Lung (tissue), 12 donors: ENCODE measurements around the gene LTB4R2. TPM values are rescaled to one million over a fixed set of nuclear protein-coding genes. Genes with fewer than 3 reads are reported as not detected.

Experiments used
- ATAC-seq: fragments of 200-7000 bp; cut with Tn5 transposase; one replicate; pipeline ENCODE4 v1.9.1; 2020; ENCODE audit warnings: moderate number of reproducible peaks; ENCODE audit not compliant: insufficient read depth, low FRiP score
- DNase-seq, 3 donors: peaks; one replicate each; pipeline ENCODE4 v3.0.0-alpha.2; 2013 to 2017
- H3K27ac ChIP-seq, 2 donors: one replicate each; pipeline ENCODE4 v1.5.1; 2013; ENCODE audit warnings: mild to moderate bottlenecking in 2 of 2, moderate library complexity in 2 of 2, control low read depth in 1 of 2, inconsistent platforms in 1 of 2, low read depth in 1 of 2, low read length in 1 of 2
- H3K27me3 ChIP-seq, 3 donors: one replicate each; pipeline ENCODE4 v1.5.1; 2013; ENCODE audit warnings: low read length in 2 of 3; ENCODE audit not compliant: control insufficient read depth in 3 of 3, insufficient read depth in 3 of 3
- H3K36me3 ChIP-seq, 4 donors: one replicate each; pipeline ENCODE4 v1.5.1; 2013; ENCODE audit warnings: low read length in 4 of 4, mild to moderate bottlenecking in 1 of 4, moderate library complexity in 1 of 4; ENCODE audit not compliant: control insufficient read depth in 4 of 4, insufficient read depth in 4 of 4
- H3K4me1 ChIP-seq, 5 donors: one replicate each; pipeline ENCODE4 v1.5.1; 2013; ENCODE audit warnings: low read length in 5 of 5, mild to moderate bottlenecking in 2 of 5, moderate library complexity in 1 of 5; ENCODE audit not compliant: control insufficient read depth in 5 of 5, insufficient read depth in 5 of 5
- H3K4me3 ChIP-seq: one replicate; pipeline ENCODE4 v1.5.1; 2013; ENCODE audit warnings: mild to moderate bottlenecking, control low read depth, moderate library complexity
- H3K9ac ChIP-seq, 2 donors: one replicate each; pipeline ENCODE4 v1.5.1; 2013; ENCODE audit warnings: low read length in 2 of 2, control low read depth in 1 of 2; ENCODE audit not compliant: insufficient read depth in 1 of 2
- H3K9me3 ChIP-seq, 4 donors: one replicate each; pipeline ENCODE4 v1.5.1; 2013; ENCODE audit warnings: low read length in 3 of 4, mild to moderate bottlenecking in 1 of 4, moderate library complexity in 1 of 4; ENCODE audit not compliant: control insufficient read depth in 4 of 4, insufficient read depth in 3 of 4
- CTCF ChIP-seq: IDR thresholded peaks from 2 replicates; pipeline ENCODE4 v1.5.1; 2012; ENCODE audit warnings: mild to moderate bottlenecking; ENCODE audit errors: control extremely low read depth, extremely low read depth
- WGBS, 2 donors: extraction: QIAGEN DNeasy Blood & Tissue Kit; methylation state at CpG; one replicate each; pipeline ENCODE4 v1.1.7; 2013; 5-methylcytosine and 5-hydroxymethylcytosine counted together
- polyA plus RNA-seq, 2 donors: library from polyadenylated mRNA; stranded (reverse); fragments of 200-250 nt; gene quantifications; one replicate each; pipeline ENCODE4 v1.2.1, GENCODE V29; 2013
- total RNA-seq, 2 donors: library from RNA; depleted of rRNA in 1 of 2; stranded (reverse); fragments of >200 nt in 1 of 2; gene quantifications; one replicate each; pipeline ENCODE4 v1.2.1, GENCODE V29; 2014 to 2021
- donor health status: control.
- donor health status: control.
- donor health status: Bipolar disorder and iron deficiency.
- donor health status: healthy.
- donor health status: DM: yes; HTN: yes; CAD: no.

LTB4R2 gene
- total and polyA plus RNA-seq, 4 donors, result 1.8 to 14.0 (median 5.7) TPM

DNA sequence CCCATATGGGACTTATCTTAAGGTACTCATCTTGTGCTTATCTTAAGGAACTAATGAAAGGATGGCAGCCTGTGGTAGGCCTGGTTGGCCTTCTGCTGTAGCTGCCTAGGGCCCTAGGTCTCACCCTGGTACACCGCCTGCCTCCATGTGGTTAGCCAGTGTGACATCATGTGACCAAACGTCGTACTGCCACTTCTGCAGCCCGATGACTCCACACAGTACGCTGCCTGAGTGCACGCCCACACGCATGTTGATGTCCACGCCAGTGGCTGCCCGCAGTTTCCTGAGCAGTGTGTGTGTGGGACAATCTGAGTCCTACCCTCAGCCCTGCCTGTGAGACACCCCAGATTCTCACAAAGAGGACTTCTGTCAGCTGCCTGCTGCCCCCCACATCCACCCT is 19.8 kb downstream of the LTB4R2 start:
- Histone ChIP-seq H3K27me3 (peaks cover 0 to 25% (median 20%) of the 10 kb centered on the region in 3 donors), H3K9ac (no peak overlapping the region), H3K4me1 (peaks cover 0 to 17% (median 6%) of the 10 kb centered on the region in 5 donors), H3K9me3 (no peaks in the 10 kb centered on the region), H3K27ac (peak overlapping the region in 1 of 2 donors; percentile 34), H3K36me3 (peaks cover 0 to 4% (median 0%) of the 10 kb centered on the region in 4 donors), H3K4me3 (no peak overlapping the region)
- DNase-seq (no peak), ATAC-seq (no peak)
- 32 to 51% methylated on average over 9 of the region's 9 CpGs for WGBS, 2 donors
- no peak for TF ChIP-seq CTCF

GRCh38 chr14:24330973-24331674 is 21.2 kb downstream of the LTB4R2 start:
- no peak for TF ChIP-seq CTCF
- ATAC-seq (no peak), DNase-seq (no peak)
- H3K9me3 ChIP-seq, result no peaks in the 10 kb centered on the region
- H3K9ac ChIP-seq, result no peak overlapping the region
- H3K4me3 ChIP-seq, result no peak overlapping the region
- peaks cover 0 to 38% (median 32%) of the 10 kb centered on the region in 3 donors for H3K27me3 ChIP-seq
- 88 to 94% methylated on average over 10 of the region's 10 CpGs for WGBS, 2 donors
- H3K36me3 ChIP-seq, result peaks cover 0 to 4% (median 0%) of the 10 kb centered on the region in 4 donors
- H3K4me1 ChIP-seq, result peaks cover 0 to 20% (median 9%) of the 10 kb centered on the region in 5 donors
- no peak overlapping the region for H3K27ac ChIP-seq

DNA sequence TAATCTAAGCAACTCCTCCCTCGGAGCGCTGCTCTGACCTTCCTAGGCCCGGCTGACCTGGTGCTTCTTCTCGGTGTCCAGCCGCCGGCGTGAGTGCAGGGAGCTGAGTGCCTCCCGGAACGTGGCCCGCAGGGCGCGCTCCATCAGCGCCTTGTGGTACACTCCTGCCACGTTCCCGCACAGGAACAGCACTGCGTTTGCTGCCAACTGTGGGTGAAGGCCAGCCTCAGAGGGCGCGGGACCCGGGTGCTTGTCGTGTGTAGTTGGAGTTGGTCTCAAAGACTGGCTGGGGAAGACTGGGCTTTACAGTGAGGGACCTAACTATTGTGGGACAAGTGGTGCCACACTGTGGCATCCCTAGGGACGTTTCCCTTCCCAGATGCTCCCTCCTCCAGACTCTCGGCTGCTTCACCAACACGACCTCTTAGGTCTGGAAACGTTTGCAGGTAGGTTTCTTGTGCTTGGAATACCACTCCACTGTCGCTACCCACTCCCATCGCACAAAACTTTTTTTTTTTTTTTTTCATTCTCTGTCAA is 21.9 kb downstream of the LTB4R2 start:
- Histone ChIP-seq H3K27me3 (peaks cover 0 to 45% (median 36%) of the 10 kb centered on the region in 3 donors), H3K4me3 (no peak overlapping the region), H3K9me3 (no peaks in the 10 kb centered on the region), H3K27ac (no peak overlapping the region), H3K9ac (no peak overlapping the region), H3K36me3 (peaks cover 0 to 4% (median 0%) of the 10 kb centered on the region in 4 donors), H3K4me1 (peaks cover 0 to 20% (median 9%) of the 10 kb centered on the region in 5 donors)
- TF ChIP-seq CTCF, result no peak
- WGBS, 2 donors, result 54 to 57% methylated on average over 26 of the region's 26 CpGs
- ATAC-seq (no peak), DNase-seq (no peak)
